CD4-positive, alpha-beta T cell (primary cell): ENCODE measurements around the gene HOXC11. TPM values are rescaled to one million over a fixed set of nuclear protein-coding genes. Genes with fewer than 3 reads are reported as not detected.

ENCODE experiments used
- ATAC-seq: fragments of 200-7000 bp; cut with Tn5 transposase; one replicate; pipeline ENCODE4 v1.10.0; 2022; ENCODE audit warnings: mild to moderate bottlenecking; ENCODE audit not compliant: poor library complexity
- CTCF ChIA-PET: fragments of 350-600 bp; sonication (Branson Sonifier 250); formaldehyde crosslinking; loops from one replicate; lab custom pipeline; 2021; ENCODE audit warnings: antibody characterized with exemption, inconsistent platforms; lab: Charles Lee
- POLR2A ChIA-PET: fragments of 350-600 bp; sonication (Branson Sonifier 250); formaldehyde crosslinking; loops from one replicate; lab custom pipeline; 2021; ENCODE audit warnings: antibody characterized with exemption, inconsistent platforms; lab: Charles Lee
- DNase-seq, 14 experiments: peaks; one replicate each; pipeline ENCODE4 v3.0.0-alpha.2; 2013 to 2020; ENCODE audit warnings: mixed read lengths in 2 of 14
- H3K27ac ChIP-seq, 2 donors: one replicate each; pipeline versions ENCODE4 v1.5.1 to v1.7.0; 2013; ENCODE audit warnings: low read length in 2 of 2, low read depth in 1 of 2, mild to moderate bottlenecking in 1 of 2
- H3K27me3 ChIP-seq, 2 experiments: 1 replicate in 1 of 2; 2 replicates in 1 of 2; pipeline versions ENCODE4 v1.6.1 to v1.7.0; 2013; ENCODE audit warnings: low read length in 2 of 2, control low read depth in 1 of 2, mild to moderate bottlenecking in 1 of 2, moderate library complexity in 1 of 2; ENCODE audit not compliant: insufficient read depth in 2 of 2, control insufficient read depth in 1 of 2
- H3K36me3 ChIP-seq: one replicate; pipeline ENCODE4 v1.6.1; 2013; ENCODE audit warnings: low read length, control low read depth; ENCODE audit not compliant: insufficient read depth
- H3K4me1 ChIP-seq: one replicate; pipeline ENCODE4 v1.6.1; 2013; ENCODE audit warnings: low read length, control low read depth; ENCODE audit not compliant: insufficient read depth
- H3K4me3 ChIP-seq: one replicate; pipeline ENCODE4 v1.5.1; 2013; ENCODE audit warnings: mild to moderate bottlenecking, low read length, moderate library complexity
- H3K9me3 ChIP-seq, 2 experiments: 1 replicate in 1 of 2; 2 replicates in 1 of 2; pipeline versions ENCODE4 v1.6.1 to v1.7.0; 2013; ENCODE audit warnings: low read length in 2 of 2, mild to moderate bottlenecking in 2 of 2, control low read depth in 1 of 2, moderate library complexity in 1 of 2; ENCODE audit not compliant: control insufficient read depth in 1 of 2, insufficient read depth in 1 of 2
- H3K27ac Mint-ChIP-seq: one replicate; pipeline ENCODE4 v1.8.0; 2020; ENCODE audit warnings: mixed read lengths
- H3K27me3 Mint-ChIP-seq: one replicate; pipeline ENCODE4 v1.8.0; 2021; ENCODE audit warnings: mixed read lengths
- H3K36me3 Mint-ChIP-seq: one replicate; pipeline ENCODE4 v1.8.0; 2021; ENCODE audit warnings: low read depth, mixed read lengths
- H3K4me1 Mint-ChIP-seq: one replicate; pipeline ENCODE4 v1.8.0; 2021; ENCODE audit warnings: low read depth, mixed read lengths
- H3K4me3 Mint-ChIP-seq: one replicate; pipeline ENCODE4 v1.8.0; 2020; ENCODE audit warnings: mild to moderate bottlenecking, mixed read lengths
- H3K9me3 Mint-ChIP-seq: one replicate; pipeline ENCODE4 v1.8.0; 2020; ENCODE audit warnings: mixed read lengths
- CTCF ChIP-seq: fragments of 200-600 bp; IDR thresholded peaks from one replicate; pipeline ENCODE4 v1.8.0; 2022; ENCODE audit warnings: antibody characterized with exemption, mild to moderate bottlenecking
- intact Hi-C, 2 experiments: fragments of 100-400 bp; cut with DNase I in 1 of 2; cut with micrococcal nuclease in 1 of 2; formaldehyde crosslinking; loops; one replicate each; pipeline versions ENCODE4 v1.15.1 to v1.9.0; 2023 to 2025; cut with DNase I, micrococcal nuclease
- total RNA-seq, 174 experiments: library from RNA in 2 of 174; stranded (reverse) in 2 of 174; gene quantifications; one replicate each; pipeline ENCODE4 v1.2.3 and lab custom pipeline; 2021 to 2026

HOXC11 gene
- total RNA-seq, 2 experiments from 2014 or later = not detected

- no peak overlapping the region for H3K4me3 ChIP-seq
These were observed 44.7 kb upstream of the HOXC11 start for GRCh38 chr12:53928054-53928835.

GRCh38 chr12:53929527-53929926, 43.4 kb upstream of the HOXC11 start:
- ChIA-PET POLR2A (interaction anchor here (0.8 kb wide), 1 partner anchor 27 kb away, joined by 4 read pairs; no protein-coding TSS in a partner anchor), CTCF (no interaction called here)
- Histone ChIP-seq H3K4me1 (peaks cover 10% of the 10 kb centered on the region), H3K36me3 (no peaks in the 10 kb centered on the region), H3K27me3 (peaks cover 93 to 97% of the 10 kb centered on the region in 2 experiments), H3K9me3 (peaks cover 0 to 20% of the 10 kb centered on the region in 2 experiments), H3K4me3 (no peak overlapping the region), H3K27ac (no peak overlapping the region)
- intact Hi-C loops = no loop called here
- ATAC-seq = no peak
- no peak for TF ChIP-seq CTCF
- Mint-ChIP-seq H3K27ac (no peak overlapping the region), H3K4me1 (no peaks in the 10 kb centered on the region), H3K9me3 (no peaks in the 10 kb centered on the region), H3K4me3 (no peak overlapping the region), H3K36me3 (no peaks in the 10 kb centered on the region), H3K27me3 (peaks cover 96% of the 10 kb centered on the region)
- DNase-seq = no peak

More at GRCh38 chr12:53928054-53928835, 44.7 kb upstream of the HOXC11 start:
- no peak overlapping the region for H3K4me3 Mint-ChIP-seq
- peaks cover 96% of the 10 kb centered on the region for H3K27me3 Mint-ChIP-seq
- POLR2A ChIA-PET = interaction anchor here (1.1 kb wide), 1 partner anchor 10 kb away, joined by 3 read pairs; the partner anchor contains the start of gene HOXC13
- ATAC-seq = no peak
- peaks cover 89 to 97% of the 10 kb centered on the region in 2 experiments for H3K27me3 ChIP-seq
- H3K9me3 Mint-ChIP-seq = no peaks in the 10 kb centered on the region
- intact Hi-C loops = no loop called here
- CTCF ChIA-PET = no interaction called here
- no peak overlapping the region for H3K27ac Mint-ChIP-seq
- no peak overlapping the region for H3K27ac ChIP-seq
- H3K4me1 ChIP-seq = peaks cover 10% of the 10 kb centered on the region
- no peaks in the 10 kb centered on the region for H3K4me1 Mint-ChIP-seq
- no peaks in the 10 kb centered on the region for H3K36me3 Mint-ChIP-seq
- TF ChIP-seq CTCF = no peak
- H3K36me3 ChIP-seq = no peaks in the 10 kb centered on the region
- no peak for DNase-seq
- peaks cover 0 to 20% of the 10 kb centered on the region in 2 experiments for H3K9me3 ChIP-seq

GRCh38 chr12:53930591-53931255, 42.2 kb upstream of the HOXC11 start:
- H3K9me3 Mint-ChIP-seq = no peaks in the 10 kb centered on the region
- Histone ChIP-seq H3K4me3 (no peak overlapping the region), H3K9me3 (peaks cover 0 to 24% of the 10 kb centered on the region in 2 experiments), H3K4me1 (peaks cover 14% of the 10 kb centered on the region), H3K27me3 (peaks cover 94 to 97% of the 10 kb centered on the region in 2 experiments), H3K27ac (no peak overlapping the region), H3K36me3 (no peaks in the 10 kb centered on the region)
- no peak for ATAC-seq
- H3K27ac Mint-ChIP-seq = no peak overlapping the region
- intact Hi-C loops = no loop called here
- H3K4me3 Mint-ChIP-seq = no peak overlapping the region
- peaks cover 8% of the 10 kb centered on the region for H3K4me1 Mint-ChIP-seq
- ChIA-PET POLR2A (no interaction called here), CTCF (interaction anchor here (1.4 kb wide), 1 partner anchor 22 kb away, joined by 3 read pairs; no protein-coding TSS in a partner anchor)
- TF ChIP-seq CTCF = no peak
- no peaks in the 10 kb centered on the region for H3K36me3 Mint-ChIP-seq
- peaks cover 96% of the 10 kb centered on the region for H3K27me3 Mint-ChIP-seq
- no peak for DNase-seq
